ENCODE measurements around the gene HNMT.

- TF ChIP-seq CTCF (IDR thresholded peaks at IDR 0.05) (no peak), POLR2A (IDR thresholded peaks at IDR 0.05) (no peak)
Observed at GRCh38 chr2:138059487-138060300, 95.4 kb downstream of the HNMT start.
